Right lobe of liver (tissue), 4 donors: ENCODE results near the gene ITLN1.

Experiments used
- CTCF ChIP-seq, 4 donors: fragments of 200-600 bp in 3 of 4; fragments of 450-650 bp in 1 of 4; IDR thresholded peaks; one replicate each; pipeline versions ENCODE4 v1.5.1 to v1.8.0; 2016 to 2022; ENCODE audit warnings: antibody characterized with exemption in 4 of 4, mild to moderate bottlenecking in 2 of 4
- POLR2A ChIP-seq: fragments of 450-650 bp; IDR thresholded peaks from one replicate; pipeline ENCODE4 v1.6.1; 2017; ENCODE audit warnings: antibody characterized with exemption, mild to moderate bottlenecking
- donor health status: DM: no; HTN: no; CAD: no.
- donor health status: DM: no; HTN: no; CAD: no.
- donor health status: DM: no; HTN: yes; CAD: no.

GRCh38 chr1:160888926-160889325 lies 3.9 kb upstream of the ITLN1 start:
- TF ChIP-seq CTCF (IDR thresholded peaks at IDR 0.05) (no peak), POLR2A (no peak)
